COLO668 (cell line): ENCODE results near the gene KBTBD3.
A peak's percentile ranks its signal among the peaks of the same experiment; 100 is the strongest.
"Not testable (repeated sequence)": the region's sequence is repeated elsewhere in the genome, so short reads cannot be mapped to it uniquely, and the experiment has no call there.

ENCODE experiments used
- DNase-seq: peaks from one replicate; lab custom pipeline; 2025; ENCODE audit not compliant: unreplicated experiment; lab: John Stamatoyannopoulos, UW

KBTBD3 gene

DNA sequence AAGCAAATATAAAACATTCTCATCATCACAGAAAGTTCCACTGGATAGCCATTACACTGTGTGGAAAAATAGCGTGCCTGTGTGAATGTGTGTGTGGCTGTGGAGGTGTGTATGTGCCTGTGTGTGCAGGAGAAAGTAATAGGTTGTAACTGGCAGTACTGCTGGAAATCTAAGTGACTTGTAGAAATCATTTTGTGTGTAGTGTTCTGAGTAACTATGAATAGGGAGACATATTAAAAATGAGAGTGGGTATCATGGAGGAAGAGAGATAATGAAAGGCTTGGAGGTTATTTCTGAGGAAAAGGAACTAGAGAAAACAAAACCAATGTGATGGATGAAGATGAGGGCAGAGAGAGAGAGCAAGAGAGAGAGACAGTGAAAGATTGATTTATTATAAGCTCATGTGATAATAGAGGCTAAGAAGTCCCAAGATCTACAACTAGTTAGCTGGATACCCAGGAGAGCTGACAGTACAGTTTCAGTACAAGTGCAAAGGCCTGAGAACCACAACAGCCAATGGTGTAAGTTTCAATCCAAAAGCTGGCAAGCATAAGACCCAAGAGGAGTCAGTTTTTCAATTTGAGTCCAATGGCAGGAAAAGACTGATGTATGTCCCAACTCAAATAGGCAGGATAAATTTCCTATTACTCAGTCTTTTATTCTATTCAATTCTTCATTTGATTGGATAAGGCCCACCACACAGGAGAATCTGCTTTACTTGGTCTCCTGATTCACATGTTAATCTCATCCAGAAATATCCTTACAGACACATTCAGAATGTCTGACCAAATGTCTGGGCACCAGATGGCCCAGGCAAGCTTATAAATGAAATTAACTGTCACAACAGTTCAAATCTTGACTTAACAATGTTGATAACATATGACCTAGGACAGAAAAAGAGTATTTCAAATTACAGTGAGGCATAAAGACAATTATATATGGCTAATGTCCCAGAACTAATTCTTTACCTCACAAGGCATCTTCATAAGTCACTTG lies 14.9 kb downstream of the KBTBD3 start:
- no peak for DNase-seq

DNA sequence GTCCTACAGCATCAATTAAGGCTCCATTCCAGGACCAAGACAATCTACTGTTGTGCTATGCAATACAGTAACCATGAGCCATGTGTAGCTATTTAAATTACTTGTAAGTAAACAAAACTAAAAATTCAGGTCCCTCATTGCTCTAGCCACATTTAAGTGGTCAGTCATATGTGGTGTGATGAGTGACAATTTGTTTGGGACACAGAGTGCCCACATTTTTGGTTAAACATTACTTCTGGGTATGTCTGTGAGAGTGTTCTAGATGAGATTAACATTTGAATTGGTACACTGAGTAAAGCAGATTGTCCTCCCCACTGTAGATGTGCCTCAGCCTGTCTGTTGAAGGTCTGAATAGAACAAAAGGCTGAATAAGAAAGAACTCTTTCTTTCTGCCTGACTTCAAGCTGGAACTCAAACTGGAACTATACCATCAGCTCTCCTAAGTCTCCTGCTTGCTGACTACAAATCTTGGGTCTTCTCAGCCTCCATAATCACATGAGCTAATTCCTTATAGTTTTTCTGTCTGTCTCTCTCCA lies 15.8 kb downstream of the KBTBD3 start:
- no peak for DNase-seq

DNA sequence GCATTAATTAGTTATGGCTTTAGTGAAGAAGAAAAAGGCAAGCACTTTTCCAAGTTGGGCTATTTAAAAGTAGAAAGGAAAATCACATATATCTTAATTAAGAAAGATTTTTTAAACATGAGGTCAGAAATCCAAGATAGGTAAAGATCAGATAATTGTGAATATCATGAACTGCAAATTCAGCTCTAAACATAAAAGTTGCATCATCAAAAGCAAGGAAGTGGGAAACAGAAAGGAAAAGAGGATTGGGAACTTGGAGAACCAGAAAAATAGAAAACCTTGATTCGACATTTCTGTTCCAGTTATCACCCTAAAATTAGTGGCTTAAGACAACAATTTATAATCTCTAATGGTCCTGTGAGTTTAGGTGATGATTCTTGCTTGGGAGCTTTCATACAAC lies 17.5 kb downstream of the KBTBD3 start:
- DNase-seq, result no peak

DNA sequence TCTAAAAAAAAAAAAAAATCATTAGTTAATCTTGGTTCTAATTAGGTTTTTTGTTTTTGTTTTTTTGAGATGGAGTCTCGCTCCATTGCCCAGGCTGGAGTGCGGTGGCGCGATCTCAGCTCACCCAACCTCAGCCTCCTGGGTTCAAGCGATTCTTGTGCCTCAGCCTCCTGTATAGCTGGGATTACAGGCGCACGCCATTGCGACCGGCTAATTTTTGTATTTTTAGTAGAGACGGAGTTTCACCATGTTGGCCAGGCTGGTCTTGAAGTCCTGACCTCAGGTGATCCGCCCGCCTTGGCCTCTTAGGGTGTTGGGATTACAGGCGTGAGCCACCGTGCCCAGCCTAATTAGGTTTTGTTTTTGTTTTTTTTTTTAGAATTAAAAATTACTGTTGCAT lies 18.8 kb downstream of the KBTBD3 start:
- DNase-seq, result not testable (repeated sequence)

DNA sequence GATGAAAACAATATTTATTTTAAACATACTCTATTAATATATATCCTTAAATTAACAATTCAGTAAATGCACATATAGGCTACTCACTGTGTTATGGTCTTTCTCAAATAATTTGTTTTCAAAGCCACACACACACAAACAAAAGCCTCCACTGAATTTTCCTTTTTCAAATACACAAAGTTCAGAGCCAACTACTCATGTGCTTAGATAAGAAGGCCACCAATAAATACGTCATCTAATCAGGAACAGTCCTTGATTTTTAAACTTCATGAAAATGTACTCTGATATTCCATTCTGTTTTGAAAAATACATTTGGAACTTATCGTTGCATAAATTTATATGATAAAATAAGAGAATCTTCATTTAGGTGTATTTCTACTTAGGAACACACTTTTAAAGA lies 26.0 kb downstream of the KBTBD3 start:
- DNase-seq, result no peak

DNA sequence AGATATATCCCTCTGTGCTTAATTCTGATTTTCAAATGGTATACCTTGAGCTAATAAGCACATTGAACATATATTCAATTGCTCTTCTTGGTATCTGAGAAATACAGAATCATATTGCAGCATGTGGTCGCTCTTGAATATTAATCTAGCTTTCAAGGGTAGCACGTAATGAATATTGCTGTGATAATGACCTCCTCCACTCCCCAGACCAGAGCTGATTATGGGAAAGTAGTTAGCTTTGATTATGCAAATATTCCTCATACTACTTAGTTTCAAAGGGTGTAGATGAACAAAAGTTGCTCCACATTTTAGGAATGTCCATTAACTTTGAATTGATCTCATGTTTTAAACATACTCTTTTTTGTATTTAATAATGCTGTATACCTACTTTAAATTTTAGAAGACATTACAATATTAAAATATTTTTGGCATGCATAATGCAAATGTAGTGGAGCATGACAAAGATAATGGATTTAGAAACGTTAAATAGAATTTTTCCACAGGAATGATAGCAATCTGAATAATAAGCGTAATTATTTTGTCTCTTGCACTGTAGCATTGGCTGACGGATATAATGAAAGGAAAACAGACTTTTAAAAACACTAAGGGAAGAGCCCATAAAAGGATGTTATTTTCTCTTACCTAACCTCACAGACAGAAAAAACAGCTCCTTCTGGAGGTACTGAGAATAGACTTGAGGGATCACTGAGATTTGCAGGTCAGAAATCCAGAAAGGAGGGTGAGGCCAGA lies 27.2 kb downstream of the KBTBD3 start:
- DNase-seq, result no peak

DNA sequence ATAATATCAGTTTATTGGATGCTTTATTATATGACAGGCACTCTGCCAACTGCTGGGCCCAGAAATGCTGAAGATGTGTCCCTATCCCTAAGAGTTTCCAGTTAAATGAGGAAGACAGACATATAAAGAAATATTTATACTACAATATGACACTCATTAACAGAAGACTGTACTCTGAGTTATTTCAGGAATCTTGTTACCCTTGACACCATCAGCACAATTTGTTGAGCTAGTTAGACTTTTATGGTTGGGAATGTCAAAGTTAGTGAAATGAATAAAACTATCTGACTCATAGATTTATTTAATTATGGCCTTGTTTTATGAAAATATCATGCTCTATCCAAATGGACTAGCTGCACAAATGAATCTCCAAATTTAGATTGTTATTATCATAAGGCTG lies 29.5 kb downstream of the KBTBD3 start:
- DNase-seq, result no peak

DNA sequence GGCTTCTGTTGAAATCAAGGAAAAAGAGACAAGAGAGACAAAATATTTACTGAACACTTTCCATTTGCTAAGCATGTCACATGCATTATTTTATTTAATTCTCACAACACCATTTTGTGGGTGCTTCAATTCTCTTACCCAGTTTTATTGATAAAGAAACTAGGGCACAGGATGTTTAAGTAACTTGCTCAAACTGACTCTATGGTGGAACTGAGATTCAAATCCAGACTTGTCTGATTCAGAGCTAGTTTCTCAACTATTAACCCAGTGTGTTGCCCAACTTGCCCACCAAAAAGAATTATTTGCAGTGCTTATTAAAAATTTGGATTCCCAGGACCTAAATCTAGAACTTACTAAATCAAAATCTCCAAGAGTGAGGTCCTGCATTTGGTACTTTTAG lies 33.6 kb downstream of the KBTBD3 start:
- DNase-seq, result no peak

DNA sequence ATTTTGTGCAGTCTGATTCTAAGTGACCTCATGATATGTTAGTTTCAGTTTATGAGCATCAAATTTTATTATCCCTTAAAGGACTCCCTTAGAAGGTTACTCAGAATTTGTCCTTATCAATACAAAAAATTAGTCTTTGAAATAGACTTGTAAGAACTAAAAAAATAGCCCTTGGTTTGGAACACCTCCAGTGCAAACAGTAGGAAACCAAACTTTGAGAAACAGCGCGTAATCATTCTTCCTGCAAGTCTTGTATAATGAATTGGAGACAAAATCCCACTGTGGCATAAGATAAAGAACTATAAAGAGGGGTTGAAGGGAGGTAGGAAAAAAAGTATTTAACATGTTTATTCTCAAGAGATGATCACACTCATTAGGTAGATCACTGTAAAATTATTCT lies 44.3 kb downstream of the KBTBD3 start:
- DNase-seq, result no peak

DNA sequence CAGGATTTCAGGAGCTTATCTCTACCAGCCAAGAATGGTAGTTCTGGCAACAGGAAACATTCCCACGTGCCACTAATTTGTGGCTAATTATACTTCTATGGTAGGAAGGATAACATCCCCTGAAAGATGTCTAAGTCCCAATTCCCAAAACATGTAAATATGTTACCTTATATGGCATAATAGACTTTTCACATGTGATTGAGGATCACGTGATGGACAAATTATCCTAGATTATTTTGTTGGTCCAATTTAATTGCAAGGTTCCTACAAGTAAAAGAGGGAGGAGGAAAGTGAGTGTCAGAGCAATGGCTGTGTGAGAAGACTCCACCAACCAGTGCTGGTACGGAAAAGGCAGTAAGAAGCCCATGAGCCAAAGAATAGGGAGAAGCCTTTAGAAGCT lies 45.2 kb downstream of the KBTBD3 start:
- no peak for DNase-seq

DNA sequence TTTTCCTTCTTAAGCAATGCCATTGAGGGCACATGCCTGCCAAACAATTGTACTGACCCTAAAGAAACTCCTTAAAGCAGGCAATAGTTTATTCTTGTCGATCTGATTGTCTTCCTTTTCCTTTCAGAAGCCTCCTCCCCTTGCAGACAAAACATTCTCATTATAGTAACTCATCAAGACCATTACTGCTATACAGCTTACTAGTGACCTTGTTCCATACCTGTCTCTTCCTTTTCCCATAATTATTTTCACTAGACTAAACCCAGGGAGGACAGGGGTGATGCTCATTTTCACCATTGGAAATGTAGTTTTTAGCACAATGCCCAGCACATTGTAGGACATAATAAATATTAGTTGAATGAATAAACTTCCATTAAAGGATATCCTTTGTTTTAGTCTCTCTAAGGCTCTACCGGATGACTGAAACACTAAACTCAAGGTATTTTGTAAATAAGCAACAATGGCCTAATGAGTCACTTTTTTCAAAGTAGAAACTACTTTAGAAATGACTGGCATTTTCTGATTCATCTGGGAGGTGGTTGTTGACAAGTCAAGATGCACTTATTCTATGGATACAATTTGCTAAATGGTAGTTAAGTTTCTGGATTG lies 45.8 kb downstream of the KBTBD3 start:
- no peak for DNase-seq

DNA sequence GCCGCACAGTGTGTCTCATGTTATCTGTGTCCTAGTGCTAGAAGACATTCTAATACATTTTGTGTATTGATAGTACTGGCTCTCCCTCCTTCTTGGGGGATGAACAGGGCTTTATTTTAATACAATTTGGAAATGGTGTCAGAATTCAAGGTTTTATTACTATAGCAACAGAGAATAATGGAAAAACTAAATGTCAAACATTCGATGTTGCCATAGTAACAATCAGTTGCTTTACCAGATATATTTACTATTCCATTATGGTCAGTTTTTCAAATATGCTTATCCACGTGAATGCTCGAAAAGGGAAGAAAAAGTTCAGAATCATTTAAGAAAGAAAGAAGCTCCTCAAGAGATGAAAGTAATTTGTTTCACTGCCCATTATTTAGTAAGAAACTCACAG lies 46.5 kb downstream of the KBTBD3 start:
- no peak for DNase-seq

DNA sequence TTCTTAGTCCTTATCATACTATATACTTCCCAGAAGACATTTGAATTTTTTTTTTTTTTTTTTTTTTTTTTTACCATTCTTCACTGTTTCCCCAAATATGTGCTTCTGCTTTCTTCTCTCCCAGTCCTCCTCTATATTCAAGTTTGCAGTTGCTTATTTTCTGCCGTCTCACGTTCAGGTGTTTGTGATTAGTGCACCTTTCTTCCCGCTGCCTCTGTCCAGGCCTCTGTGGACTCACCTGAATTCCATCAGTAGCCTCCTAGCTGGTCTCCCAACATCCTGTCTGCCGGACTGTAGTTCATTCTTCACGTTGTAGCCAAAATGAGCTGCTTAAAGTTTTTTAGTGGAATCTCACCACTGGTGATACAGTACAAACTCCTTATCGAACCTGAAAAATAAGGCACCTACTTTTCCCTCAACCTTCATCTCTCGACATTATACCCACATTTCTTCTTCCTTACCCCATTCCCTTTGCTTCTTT lies 54.3 kb downstream of the KBTBD3 start:
- DNase-seq, result no peak

DNA sequence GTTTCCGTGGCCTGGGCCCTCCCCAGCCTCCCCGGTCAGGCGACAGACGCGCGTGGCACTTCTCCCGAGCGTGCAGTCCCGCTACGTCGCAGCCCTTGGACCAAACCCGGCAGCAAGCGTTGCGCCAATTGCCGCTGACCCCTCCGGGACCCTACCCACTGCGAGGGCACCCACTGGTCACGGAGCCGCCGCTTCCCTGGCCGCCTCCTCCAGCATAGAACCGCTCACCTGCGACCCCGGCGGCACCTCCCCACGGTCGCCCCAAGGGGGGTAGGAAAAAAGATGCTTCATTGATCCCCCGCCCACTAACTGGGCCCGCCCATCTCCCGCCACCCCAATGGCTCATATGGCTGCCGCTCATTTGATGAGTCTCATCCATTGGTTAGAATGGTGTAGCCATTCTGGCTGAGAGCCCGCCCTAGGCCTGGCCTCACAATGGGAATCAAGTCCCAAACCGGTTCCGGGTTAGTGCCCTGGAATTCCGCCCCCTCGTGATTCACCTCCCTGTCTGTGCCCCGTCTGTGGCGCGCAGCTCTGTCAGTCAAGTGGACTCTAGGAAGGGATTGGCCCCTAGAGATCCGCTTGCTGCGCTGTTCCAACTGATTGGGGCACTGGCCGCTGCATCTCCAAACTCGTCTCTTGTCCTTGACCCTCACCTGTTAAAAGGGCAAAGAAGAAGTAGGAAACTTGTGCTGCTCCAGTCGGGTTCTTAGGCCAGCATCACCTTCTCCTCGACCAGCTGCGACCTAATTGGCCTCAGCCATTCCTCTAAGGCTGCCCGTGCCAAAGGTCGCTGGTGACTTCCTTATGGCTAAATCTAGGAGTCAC lies 55.0 kb downstream of the KBTBD3 start, which contains the start of gene MSANTD4:
TSS of gene MSANTD4 (minus strand) at position 274 of the 828 bp plus-strand sequence. CDS start 11,323 bp downstream, outside the sequence.
- peak; percentile 96 for DNase-seq

DNA sequence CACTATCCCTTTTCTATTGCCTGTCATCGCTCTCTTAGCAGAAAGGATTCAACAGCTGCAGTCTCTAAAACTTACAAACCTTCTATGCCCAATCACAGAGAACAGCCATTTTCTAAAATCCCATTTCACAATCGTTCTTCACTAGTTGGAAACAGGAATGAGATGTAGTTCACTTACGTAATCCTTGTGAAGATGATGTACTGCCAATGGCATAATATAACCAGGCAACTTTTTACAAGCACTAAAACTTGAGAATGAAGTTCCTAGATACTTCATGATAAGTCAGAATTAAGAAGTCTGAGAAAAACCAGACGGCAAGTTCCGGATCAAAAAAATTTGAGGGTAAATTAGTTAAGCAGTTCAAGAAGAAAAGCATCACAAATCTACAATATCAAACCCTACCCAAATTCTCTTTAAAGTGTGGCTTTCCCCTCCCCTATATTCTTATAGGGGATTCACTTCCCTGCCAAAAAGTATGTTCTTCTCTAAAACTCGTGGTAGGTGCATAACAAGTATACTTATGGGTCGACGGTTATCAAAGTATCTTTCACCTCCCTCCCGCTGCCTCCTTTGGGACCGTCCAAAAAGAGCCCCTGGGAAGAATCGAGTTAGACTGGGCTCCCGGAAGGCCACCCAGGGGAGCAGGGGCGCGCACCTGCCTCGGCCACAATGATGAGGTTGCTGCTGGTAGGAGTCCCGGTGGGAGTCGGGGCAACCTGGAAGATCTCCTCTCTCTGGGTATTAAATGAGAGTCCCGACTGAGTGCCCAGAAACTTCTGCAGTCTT lies 55.8 kb downstream of the KBTBD3 start:
- peak; percentile 54 for DNase-seq

DNA sequence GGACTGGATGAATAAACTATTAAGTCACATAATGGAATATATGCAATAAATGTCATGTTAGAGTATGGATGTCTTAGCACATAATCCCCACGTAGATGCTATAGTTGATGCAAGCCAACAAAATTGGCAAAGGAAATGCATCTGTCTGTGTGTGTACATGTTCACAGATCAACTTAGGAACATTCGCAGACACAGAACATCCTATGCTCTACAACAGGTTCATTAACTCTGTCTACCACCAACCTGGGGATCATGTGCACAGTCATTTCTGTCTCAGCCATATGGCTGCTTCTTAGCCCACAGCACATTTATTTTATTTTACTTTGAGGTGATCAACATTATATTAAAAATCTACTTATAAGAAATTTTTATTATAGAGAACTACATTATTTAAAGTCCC lies 60.1 kb downstream of the KBTBD3 start:
- no peak for DNase-seq

DNA sequence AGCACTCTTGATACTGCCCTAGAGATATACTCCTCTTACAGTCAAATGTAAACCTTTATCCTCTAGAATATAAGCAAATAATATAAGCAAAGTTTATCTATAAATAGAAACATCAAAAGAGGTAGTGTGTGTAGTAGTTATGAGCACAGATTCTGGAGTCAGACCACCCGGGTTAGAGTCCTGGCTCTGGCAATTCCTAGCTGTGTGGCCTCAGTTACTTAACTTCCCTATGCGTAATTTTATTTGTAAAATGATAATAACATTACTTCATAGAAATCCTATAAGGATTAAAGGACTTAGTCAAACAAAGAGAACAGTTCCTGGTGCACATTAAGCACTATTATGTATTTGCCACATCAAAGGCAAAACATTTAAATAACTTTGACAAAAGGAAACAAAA lies 62.1 kb downstream of the KBTBD3 start:
- DNase-seq, result no peak

DNA sequence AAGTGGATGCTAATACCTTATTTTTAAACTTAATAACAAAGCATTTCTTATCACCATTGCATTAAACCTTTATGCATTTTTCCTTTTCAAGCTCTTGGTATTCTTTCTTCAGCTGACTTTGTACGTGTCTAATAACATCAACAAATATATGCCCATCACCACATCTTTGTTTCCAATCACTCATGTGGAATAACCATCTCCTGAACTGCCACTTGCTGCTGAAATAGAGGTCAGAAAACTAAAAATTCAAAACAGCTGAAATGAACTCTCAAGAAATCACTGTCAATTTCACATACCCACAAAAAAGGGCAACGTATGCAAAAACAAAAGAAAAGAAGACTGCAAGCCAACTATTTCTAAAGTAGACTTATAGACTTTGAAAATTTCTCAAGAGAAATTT lies 62.5 kb downstream of the KBTBD3 start:
- no peak for DNase-seq

DNA sequence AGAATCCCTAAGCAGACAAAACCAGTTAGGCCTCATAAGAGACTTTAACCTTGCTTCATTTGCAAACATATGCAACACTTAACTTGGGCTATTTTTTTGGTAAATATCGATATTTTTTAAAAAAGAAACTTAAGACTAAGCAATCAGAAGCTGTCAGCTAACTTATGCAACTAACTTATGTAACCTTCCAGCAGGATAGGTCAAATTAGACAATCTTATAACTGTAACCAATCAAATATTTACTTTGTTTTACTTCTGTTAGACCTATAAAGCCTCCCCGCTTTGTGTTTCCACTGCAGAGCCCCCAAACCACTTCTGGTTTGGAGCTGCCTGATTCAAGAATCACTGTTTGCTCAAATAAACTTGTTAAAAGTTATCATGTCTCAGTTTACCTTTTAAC lies 63.1 kb downstream of the KBTBD3 start:
- DNase-seq, result no peak

DNA sequence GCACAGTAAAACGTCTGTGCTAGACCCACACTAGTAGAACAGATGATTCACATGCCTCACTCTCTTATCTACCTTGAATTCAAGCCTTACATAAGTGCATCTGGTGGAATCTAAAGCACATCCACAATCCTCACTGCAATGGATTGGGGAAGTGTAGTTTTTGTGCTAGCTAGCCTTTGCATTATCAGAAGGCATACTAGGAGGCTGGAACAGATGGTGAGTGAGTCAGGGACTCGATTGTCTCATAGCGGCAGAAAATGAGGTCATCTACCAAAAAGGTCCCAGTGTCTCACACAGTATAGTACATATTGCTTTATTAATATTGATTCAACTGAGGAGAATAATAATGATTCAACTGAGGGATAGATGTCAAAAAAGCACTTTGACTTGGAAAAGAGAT lies 64.4 kb downstream of the KBTBD3 start:
- no peak for DNase-seq
